ENCODE results near the gene CIITA.
"Not testable (repeated sequence)": the region's sequence is repeated elsewhere in the genome, so short reads cannot be mapped to it uniquely, and the experiment has no call there.

The CIITA gene

GRCh38 chr16:10938796-10939648 is 62.0 kb downstream of the CIITA start:
- no peak for DNase-seq

GRCh38 chr16:10939649-10940234 is 62.7 kb downstream of the CIITA start:
- DNase-seq, result no peak

- no peak for DNase-seq
Measured at GRCh38 chr16:10940501-10941079, 63.6 kb downstream of the CIITA start.

GRCh38 chr16:10941127-10941933 is 64.3 kb downstream of the CIITA start:
- no peak for DNase-seq

GRCh38 chr16:10941935-10942351 is 64.9 kb downstream of the CIITA start:
- not testable (repeated sequence) for DNase-seq

- peak; percentile 93 for DNase-seq
Measured at GRCh38 chr16:10942352-10943063, 65.5 kb downstream of the CIITA start, which contains the start of gene DEXI. DEXI (minus strand) TSS chr16:10942468; CDS start chr16:10942005, 463 bp downstream.

DNA sequence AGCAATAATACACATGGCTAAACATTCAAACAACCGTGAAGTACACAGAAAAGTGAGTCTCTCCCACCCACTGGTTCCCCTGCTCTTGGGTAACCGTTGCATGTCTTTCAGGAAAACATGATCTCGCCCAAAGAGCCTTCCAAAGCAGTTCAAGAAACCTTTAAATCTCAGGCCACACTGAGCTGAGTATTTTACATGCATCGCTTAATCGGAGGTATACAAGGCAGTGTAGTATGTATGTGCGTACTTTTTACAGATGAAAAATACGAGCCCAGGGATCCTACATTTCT is 66.0 kb downstream of the CIITA start:
- DNase-seq, result no peak

DNA sequence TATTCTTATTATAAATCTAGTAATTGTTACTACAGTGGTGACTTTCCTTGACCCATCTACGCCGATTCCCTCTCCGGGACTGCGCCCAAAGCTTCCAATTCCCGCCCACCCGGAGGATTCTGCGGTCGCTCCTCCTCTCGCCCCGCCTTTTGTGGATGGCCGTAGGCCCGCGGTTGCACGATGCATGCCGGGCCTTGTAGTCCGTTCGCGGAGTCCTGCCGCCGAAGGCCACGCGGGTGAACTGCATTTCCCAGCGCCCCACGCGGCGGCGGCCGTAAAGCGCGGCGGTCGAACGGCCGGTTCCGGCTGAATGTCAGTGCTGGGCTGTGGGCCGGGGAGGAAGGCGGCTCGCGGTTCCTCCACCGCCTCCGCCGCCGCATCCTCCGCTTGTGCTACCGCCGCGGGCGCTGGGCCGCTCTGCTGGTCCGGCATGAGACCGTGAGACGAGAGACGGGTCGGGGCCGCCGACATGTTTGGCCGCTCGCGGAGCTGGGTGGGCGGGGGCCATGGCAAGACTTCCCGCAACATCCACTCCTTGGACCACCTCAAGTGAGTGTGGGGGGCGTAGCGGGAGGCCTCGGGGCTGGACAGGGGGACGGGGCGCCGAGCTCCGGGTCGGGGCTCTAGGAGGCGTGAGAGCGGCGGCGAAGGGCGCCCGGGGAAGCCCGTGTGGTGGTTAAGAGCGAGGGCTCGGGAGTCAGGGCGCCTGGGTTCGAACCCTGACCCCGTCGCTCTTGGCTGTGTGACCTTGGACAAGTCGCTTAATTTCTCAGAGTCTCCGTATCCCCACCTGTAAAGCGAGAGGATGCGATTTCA is 67.5 kb downstream of the CIITA start, which contains the start of gene CLEC16A:
Gene CLEC16A (plus strand): TSS at position 316 of the 816 bp plus-strand sequence. CDS start 154 bp downstream, at position 470.
- peak; percentile 94 for DNase-seq

DNA sequence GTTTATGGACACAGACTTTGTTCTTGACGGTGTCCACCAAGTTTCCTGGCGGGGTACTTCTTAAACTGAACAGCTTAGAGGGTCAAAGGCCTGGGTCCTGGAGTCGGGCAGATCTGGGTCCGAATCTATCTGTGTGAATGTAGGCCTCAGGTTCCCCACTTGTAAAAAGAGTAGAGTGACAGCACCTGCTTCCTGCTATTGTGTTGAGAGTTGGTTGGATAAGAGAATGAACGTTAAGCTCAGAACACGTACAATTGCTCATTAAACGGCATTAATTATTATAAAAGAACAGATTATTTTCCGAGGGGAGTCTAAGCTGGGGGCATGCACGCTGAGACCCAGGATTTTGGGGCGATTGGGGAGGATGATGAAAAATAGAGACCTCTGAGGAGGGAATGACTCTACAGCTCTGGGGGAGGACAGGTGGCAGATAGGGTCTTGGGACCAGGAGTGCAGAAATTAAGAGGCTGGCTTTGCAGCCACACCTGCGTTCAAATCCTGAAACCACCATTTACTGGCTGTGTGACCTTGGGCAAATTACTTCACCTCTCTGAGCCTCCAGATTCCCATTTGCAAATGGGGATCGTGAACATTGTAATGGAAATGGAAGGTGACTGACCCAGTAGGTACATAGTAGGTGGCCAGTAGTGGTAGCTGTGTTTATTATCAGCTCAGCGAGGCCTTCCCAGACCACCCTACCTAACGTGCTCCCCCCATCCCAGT is 68.2 kb downstream of the CIITA start:
- no peak for DNase-seq

- DNase-seq, result no peak
Measured at GRCh38 chr16:10946308-10946707, 69.3 kb downstream of the CIITA start.

DNA sequence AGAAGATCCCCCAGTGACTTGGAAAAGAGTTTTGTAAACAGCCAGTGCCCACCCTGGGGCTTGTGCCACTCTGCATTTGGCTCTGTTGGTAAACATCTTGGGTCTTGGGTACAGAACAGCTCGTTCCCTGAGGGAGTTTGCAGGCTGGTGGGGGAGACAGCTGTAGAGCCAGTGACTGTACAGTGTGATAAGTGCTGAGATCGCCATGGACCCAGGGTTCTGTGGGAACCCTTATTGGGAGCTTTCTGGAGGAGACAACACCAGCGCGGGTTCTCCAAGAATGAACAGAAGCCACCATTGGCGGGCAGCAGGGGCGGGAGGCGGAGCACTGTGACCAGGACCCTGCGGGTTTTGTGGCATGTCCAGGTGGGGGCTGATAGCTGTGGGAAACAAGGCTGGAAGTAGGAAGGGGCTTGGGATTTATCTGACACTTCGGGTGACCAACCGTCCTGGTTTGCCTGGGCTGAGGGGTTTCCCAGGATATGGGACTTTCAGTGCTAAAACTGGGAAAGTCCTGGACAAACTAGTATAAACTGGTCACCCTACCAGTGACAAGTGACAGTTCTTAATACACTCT is 70.3 kb downstream of the CIITA start:
- DNase-seq, result no peak

DNA sequence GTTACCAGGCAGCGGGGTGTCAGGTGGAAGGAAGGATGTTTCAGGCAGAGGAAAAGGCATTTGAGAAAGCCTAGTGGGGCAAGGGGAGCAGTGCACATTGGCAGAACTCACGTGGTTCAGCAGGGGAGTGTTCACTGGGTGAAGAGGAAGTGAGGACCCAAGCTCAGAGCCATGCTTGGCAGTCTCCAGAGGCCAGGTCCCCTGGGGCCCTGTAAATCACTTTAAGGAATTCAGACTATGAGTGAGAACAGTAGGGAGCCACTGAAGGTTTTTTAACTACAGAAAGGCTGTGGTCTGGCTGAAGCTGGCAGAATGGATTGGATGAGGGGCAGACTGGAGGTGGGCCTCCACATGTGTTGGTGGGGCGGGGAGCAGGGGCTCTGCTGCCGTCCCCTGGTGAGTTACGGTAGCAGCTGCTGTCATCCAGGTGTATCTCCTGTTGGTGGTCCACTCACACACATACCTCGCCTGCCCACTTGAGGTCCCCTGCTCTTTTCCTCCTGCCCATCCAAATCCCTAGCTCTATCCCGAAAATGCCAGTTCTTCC is 72.5 kb downstream of the CIITA start:
- DNase-seq, result peak; percentile 30

DNA sequence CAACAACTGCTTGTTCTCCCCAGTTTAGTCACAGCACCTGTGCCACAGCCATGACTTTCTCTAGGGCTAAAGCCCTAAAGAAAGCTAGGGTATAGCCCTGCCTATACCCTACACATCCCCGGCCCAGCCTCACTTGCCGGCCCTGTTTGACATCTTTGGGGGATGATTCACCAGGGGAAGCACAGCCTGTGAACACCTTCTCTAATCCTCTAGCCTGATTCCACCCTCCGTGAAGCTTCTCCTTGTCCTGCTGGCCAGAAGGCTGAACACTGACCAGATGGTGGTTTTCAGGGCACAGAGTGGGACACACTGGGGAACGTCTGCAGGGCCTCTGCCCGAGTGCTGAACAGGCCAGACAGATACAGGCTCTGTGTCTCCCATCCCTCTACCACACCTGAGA is 73.4 kb downstream of the CIITA start:
- DNase-seq, result no peak

DNA sequence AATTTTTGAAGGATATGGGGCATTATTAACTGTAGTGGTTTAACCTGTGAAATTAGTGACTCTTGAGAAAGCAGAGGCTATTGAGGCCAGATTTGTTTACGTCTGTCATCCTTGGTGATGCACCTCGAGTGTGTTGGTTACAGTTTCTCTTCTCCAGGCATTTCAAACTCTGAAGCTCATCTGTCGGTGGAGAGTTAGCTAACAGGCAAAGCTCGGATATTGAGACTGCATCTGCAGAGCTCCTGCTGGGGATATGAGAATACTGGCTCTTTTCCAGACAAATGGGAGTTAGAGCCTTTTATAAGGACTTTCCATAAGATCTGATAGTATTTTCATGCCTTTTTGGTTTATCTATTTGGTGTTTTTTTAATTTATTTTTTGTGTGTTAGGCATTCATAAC is 74.0 kb downstream of the CIITA start:
- DNase-seq, result no peak

- DNase-seq, result no peak
Measured at GRCh38 chr16:10954903-10955302, 77.9 kb downstream of the CIITA start.

- no peak for DNase-seq
Measured at GRCh38 chr16:10957771-10958482, 80.9 kb downstream of the CIITA start.

GRCh38 chr16:10959161-10959560 is 82.2 kb downstream of the CIITA start:
- no peak for DNase-seq

GRCh38 chr16:10961231-10961630 is 84.2 kb downstream of the CIITA start:
- no peak for DNase-seq
